ENCODE measurements around the gene NOTUM. TPM values are rescaled to one million over a fixed set of nuclear protein-coding genes. Genes with fewer than 3 reads are reported as not detected.

Gene NOTUM
- total RNA-seq, 1 donor from 2014 or later = 1.7 TPM

- H3K27ac Mint-ChIP-seq (ENCODE audit: unreplicated experiment) = no peak overlapping the region
- DNase-seq (ENCODE audit: low read depth) (no peak), FAIRE-seq (no peak)
- H3K4me2 ChIP-seq (ENCODE audit: low read length) = no peak overlapping the region
- H4K20me1 ChIP-seq (ENCODE audit: insufficient read depth, low read length) = peaks cover 7% of the 10 kb centered on the region
- H3K4me3 Mint-ChIP-seq (ENCODE audit: unreplicated experiment) = no peak overlapping the region
- H3K36me3 ChIP-seq (ENCODE audit: insufficient read depth, low read length) = no peaks in the 10 kb centered on the region
- no peak overlapping the region for H3K27ac ChIP-seq (ENCODE audit: low read depth, low read length)
- no peaks in the 10 kb centered on the region for H3K4me1 ChIP-seq (ENCODE audit: insufficient read depth, low read length)
- peaks cover 37% of the 10 kb centered on the region for H3K27me3 Mint-ChIP-seq (ENCODE audit: low read depth, unreplicated experiment)
- H2AFZ ChIP-seq (ENCODE audit: low read depth, low read length) = no peak overlapping the region
- H3K9me3 Mint-ChIP-seq (ENCODE audit: unreplicated experiment) = peaks cover 2% of the 10 kb centered on the region
- H3K27me3 ChIP-seq (ENCODE audit: insufficient read depth, low read length) = peaks cover 34% of the 10 kb centered on the region
- H3K9me3 ChIP-seq (ENCODE audit: insufficient read depth, low read depth, low read length) = no peaks in the 10 kb centered on the region
- no peaks in the 10 kb centered on the region for H3K36me3 Mint-ChIP-seq (ENCODE audit: low read depth, unreplicated experiment)
- H3K9ac ChIP-seq (ENCODE audit: low read length) = no peak overlapping the region
- TF ChIP-seq, protein P1, sequence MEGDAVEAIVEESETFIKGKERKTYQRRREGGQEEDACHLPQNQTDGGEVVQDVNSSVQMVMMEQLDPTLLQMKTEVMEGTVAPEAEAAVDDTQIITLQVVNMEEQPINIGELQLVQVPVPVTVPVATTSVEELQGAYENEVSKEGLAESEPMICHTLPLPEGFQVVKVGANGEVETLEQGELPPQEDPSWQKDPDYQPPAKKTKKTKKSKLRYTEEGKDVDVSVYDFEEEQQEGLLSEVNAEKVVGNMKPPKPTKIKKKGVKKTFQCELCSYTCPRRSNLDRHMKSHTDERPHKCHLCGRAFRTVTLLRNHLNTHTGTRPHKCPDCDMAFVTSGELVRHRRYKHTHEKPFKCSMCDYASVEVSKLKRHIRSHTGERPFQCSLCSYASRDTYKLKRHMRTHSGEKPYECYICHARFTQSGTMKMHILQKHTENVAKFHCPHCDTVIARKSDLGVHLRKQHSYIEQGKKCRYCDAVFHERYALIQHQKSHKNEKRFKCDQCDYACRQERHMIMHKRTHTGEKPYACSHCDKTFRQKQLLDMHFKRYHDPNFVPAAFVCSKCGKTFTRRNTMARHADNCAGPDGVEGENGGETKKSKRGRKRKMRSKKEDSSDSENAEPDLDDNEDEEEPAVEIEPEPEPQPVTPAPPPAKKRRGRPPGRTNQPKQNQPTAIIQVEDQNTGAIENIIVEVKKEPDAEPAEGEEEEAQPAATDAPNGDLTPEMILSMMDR (IDR thresholded peaks at IDR 0.05; ENCODE audit: insufficient read depth, low read depth, low read length) = no peak
- TF ChIP-seq EZH2 (IDR thresholded peaks at IDR 0.05; ENCODE audit: insufficient read depth, low read length) = no peak
- H3K4me3 ChIP-seq (ENCODE audit: insufficient read depth, low read depth, low read length) = no peak overlapping the region
- H3K79me2 ChIP-seq (ENCODE audit: insufficient read depth, low read length) = no peaks in the 10 kb centered on the region
- H3K4me1 Mint-ChIP-seq (ENCODE audit: low read depth, unreplicated experiment) = peaks cover 3% of the 10 kb centered on the region
Measured at GRCh38 chr17:81958633-81959342, 2.2 kb downstream of the NOTUM start.

DNA sequence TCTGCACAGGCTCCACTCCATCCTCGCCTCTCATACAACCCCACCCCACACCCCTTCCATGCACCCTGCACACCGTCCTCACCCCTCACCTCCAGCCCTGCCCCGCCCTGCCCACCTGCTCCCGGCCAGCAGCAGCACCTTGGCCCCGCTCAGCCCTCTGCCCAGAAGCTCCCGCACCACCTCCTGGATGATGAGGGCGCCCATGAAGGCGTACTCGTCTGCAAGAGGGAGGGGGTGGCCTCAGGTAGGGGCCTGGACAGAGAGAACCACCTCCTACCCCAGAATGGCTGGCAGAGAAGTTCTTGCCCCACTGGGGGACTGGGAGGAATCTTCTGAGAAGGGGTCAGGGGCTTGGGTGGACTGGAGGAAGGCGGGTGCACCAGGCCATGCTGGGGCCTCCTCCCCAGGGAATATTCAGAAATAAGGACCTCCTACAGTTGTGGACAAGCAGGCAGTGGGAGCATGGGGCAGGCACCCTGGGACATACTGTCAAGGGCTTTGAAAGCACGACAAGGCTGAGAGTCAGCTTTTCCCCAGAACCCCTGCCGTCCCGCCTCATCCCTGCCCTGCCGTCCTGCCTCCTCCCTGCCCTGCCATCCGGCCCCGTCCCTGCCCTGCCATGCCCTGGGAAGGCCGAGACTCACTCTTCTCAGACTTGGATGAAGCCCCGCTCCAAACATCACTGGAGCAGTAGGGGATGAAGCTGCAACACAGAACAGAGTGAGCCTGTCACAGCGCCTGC, 3.1 kb downstream of the NOTUM start:
- Histone ChIP-seq H3K4me1 (ENCODE audit: insufficient read depth, low read length) (no peaks in the 10 kb centered on the region), H3K9ac (ENCODE audit: low read length) (no peak overlapping the region), H3K9me3 (ENCODE audit: insufficient read depth, low read depth, low read length) (no peaks in the 10 kb centered on the region), H3K27me3 (ENCODE audit: insufficient read depth, low read length) (peaks cover 26% of the 10 kb centered on the region), H3K79me2 (ENCODE audit: insufficient read depth, low read length) (no peaks in the 10 kb centered on the region), H3K36me3 (ENCODE audit: insufficient read depth, low read length) (no peaks in the 10 kb centered on the region), H3K4me3 (ENCODE audit: insufficient read depth, low read depth, low read length) (no peak overlapping the region), H2AFZ (ENCODE audit: low read depth, low read length) (no peak overlapping the region), H3K27ac (ENCODE audit: low read depth, low read length) (no peak overlapping the region), H3K4me2 (ENCODE audit: low read length) (no peak overlapping the region), H4K20me1 (ENCODE audit: insufficient read depth, low read length) (peaks cover 7% of the 10 kb centered on the region)
- TF ChIP-seq EZH2 (IDR thresholded peaks at IDR 0.05; ENCODE audit: insufficient read depth, low read length) = no peak
- no peak overlapping the region for H3K4me3 Mint-ChIP-seq (ENCODE audit: unreplicated experiment)
- DNase-seq (ENCODE audit: low read depth) = no peak
- no peak for FAIRE-seq
- H3K27ac Mint-ChIP-seq (ENCODE audit: unreplicated experiment) = no peak overlapping the region
- no peaks in the 10 kb centered on the region for H3K36me3 Mint-ChIP-seq (ENCODE audit: low read depth, unreplicated experiment)
- peaks cover 30% of the 10 kb centered on the region for H3K27me3 Mint-ChIP-seq (ENCODE audit: low read depth, unreplicated experiment)
- peaks cover 3% of the 10 kb centered on the region for H3K4me1 Mint-ChIP-seq (ENCODE audit: low read depth, unreplicated experiment)
- H3K9me3 Mint-ChIP-seq (ENCODE audit: unreplicated experiment) = peaks cover 2% of the 10 kb centered on the region

- FAIRE-seq (no peak), DNase-seq (ENCODE audit: low read depth) (no peak)
- H3K27ac Mint-ChIP-seq (ENCODE audit: unreplicated experiment) = no peak overlapping the region
- no peaks in the 10 kb centered on the region for H3K36me3 ChIP-seq (ENCODE audit: insufficient read depth, low read length)
- H3K4me3 Mint-ChIP-seq (ENCODE audit: unreplicated experiment) = no peak overlapping the region
- no peaks in the 10 kb centered on the region for H3K79me2 ChIP-seq (ENCODE audit: insufficient read depth, low read length)
- H3K27me3 ChIP-seq (ENCODE audit: insufficient read depth, low read length) = peaks cover 17% of the 10 kb centered on the region
- TF ChIP-seq, protein P1 (IDR thresholded peaks at IDR 0.05; ENCODE audit: insufficient read depth, low read depth, low read length) = no peak
- no peak for TF ChIP-seq EZH2 (IDR thresholded peaks at IDR 0.05; ENCODE audit: insufficient read depth, low read length)
- H3K4me2 ChIP-seq (ENCODE audit: low read length) = no peak overlapping the region
- peaks cover 3% of the 10 kb centered on the region for H3K4me1 Mint-ChIP-seq (ENCODE audit: low read depth, unreplicated experiment)
- no peaks in the 10 kb centered on the region for H3K36me3 Mint-ChIP-seq (ENCODE audit: low read depth, unreplicated experiment)
- no peaks in the 10 kb centered on the region for H3K9me3 ChIP-seq (ENCODE audit: insufficient read depth, low read depth, low read length)
- H3K9ac ChIP-seq (ENCODE audit: low read length) = no peak overlapping the region
- no peak overlapping the region for H3K27ac ChIP-seq (ENCODE audit: low read depth, low read length)
- H3K4me1 ChIP-seq (ENCODE audit: insufficient read depth, low read length) = no peaks in the 10 kb centered on the region
- H3K27me3 Mint-ChIP-seq (ENCODE audit: low read depth, unreplicated experiment) = peaks cover 26% of the 10 kb centered on the region
- peaks cover 2% of the 10 kb centered on the region for H3K9me3 Mint-ChIP-seq (ENCODE audit: unreplicated experiment)
- no peak overlapping the region for H3K4me3 ChIP-seq (ENCODE audit: insufficient read depth, low read depth, low read length)
- no peak overlapping the region for H2AFZ ChIP-seq (ENCODE audit: low read depth, low read length)
- H4K20me1 ChIP-seq (ENCODE audit: insufficient read depth, low read length) = peaks cover 7% of the 10 kb centered on the region
Measured at GRCh38 chr17:81956607-81957589, 4.1 kb downstream of the NOTUM start.
